HepG2 (cell line): ENCODE data around the gene PIEZO1. TPM values are rescaled to one million over a fixed set of nuclear protein-coding genes. Genes with fewer than 3 reads are reported as not detected.
A peak's percentile ranks its signal among the peaks of the same experiment; 100 is the strongest.

Source experiments
- ASH2L ChIP-seq: fragments of 300-600, 200-600 bp; sonication (generic); IDR thresholded peaks from 2 replicates; pipeline ENCODE4 v1.7.0; 2017; ENCODE audit warnings: low read depth, mild to moderate bottlenecking, moderate library complexity, mixed read lengths, low read length; ENCODE audit not compliant: insufficient read length
- ATF2 ChIP-seq: sonication (generic); formaldehyde crosslinking; IDR thresholded peaks from 2 replicates; pipeline ENCODE4 v1.4.0; 2020; ENCODE audit warnings: missing genetic modification reagents
- BCL3 ChIP-seq: sonication (generic); formaldehyde crosslinking; IDR thresholded peaks from 2 replicates; pipeline ENCODE4 v1.5.1; 2020; ENCODE audit warnings: mild to moderate bottlenecking, missing genetic modification reagents, moderate library complexity
- ELF1 ChIP-seq: sonication (generic); formaldehyde crosslinking; IDR thresholded peaks from 2 replicates; pipeline ENCODE4 v1.4.0; 2020; ENCODE audit warnings: missing genetic modification reagents
- ETV5 ChIP-seq: IDR thresholded peaks from 2 replicates; pipeline ENCODE4 v1.6.1; 2018; ENCODE audit warnings: missing biosample characterization, missing genetic modification reagents, inconsistent platforms, borderline replicate concordance
- HES4 ChIP-seq: sonication (generic); formaldehyde crosslinking; IDR thresholded peaks from 2 replicates; pipeline ENCODE4 v1.9.0; 2021; ENCODE audit warnings: mild to moderate bottlenecking, missing genetic modification reagents, borderline replicate concordance
- KDM2A ChIP-seq: sonication (generic); formaldehyde crosslinking; IDR thresholded peaks from 2 replicates; pipeline ENCODE4 v1.4.0; 2020; ENCODE audit warnings: low read depth, missing genetic modification reagents, borderline replicate concordance
- KDM3A ChIP-seq: IDR thresholded peaks from 2 replicates; pipeline ENCODE4 v1.6.1; 2018; ENCODE audit warnings: low read depth, missing compliant biosample characterization
- KLF6 ChIP-seq: IDR thresholded peaks from 2 replicates; pipeline ENCODE4 v1.8.0; 2016; ENCODE audit warnings: missing biosample characterization, missing genetic modification reagents
- MED8 ChIP-seq: sonication (generic); formaldehyde crosslinking; IDR thresholded peaks from 2 replicates; pipeline ENCODE4 v1.8.1; 2023; ENCODE audit warnings: mild to moderate bottlenecking, missing genetic modification reagents; ENCODE audit not compliant: insufficient replicate concordance
- NCOA5 ChIP-seq: sonication (generic); formaldehyde crosslinking; IDR thresholded peaks from 2 replicates; pipeline ENCODE4 v1.4.0; 2020; ENCODE audit warnings: missing genetic modification reagents
- NRL ChIP-seq: sonication (generic); formaldehyde crosslinking; IDR thresholded peaks from 2 replicates; pipeline ENCODE4 v1.5.0; 2020; ENCODE audit warnings: missing genetic modification reagents, mild to moderate bottlenecking, moderate library complexity, borderline replicate concordance
- PPARG ChIP-seq: conservative IDR thresholded peaks from 2 replicates; pipeline ENCODE4 v1.6.1; 2016; ENCODE audit warnings: missing biosample characterization, missing genetic modification reagents
- REPIN1 ChIP-seq: sonication (generic); formaldehyde crosslinking; IDR thresholded peaks from 2 replicates; pipeline ENCODE4 v1.8.0; 2022; ENCODE audit warnings: missing genetic modification reagents, low read depth, mild to moderate bottlenecking, borderline replicate concordance
- SAFB2 ChIP-seq: sonication (generic); formaldehyde crosslinking; IDR thresholded peaks from 2 replicates; pipeline ENCODE4 v1.5.1; 2020; ENCODE audit warnings: missing genetic modification reagents, low read depth, mild to moderate bottlenecking, borderline replicate concordance
- SMC3 ChIP-seq: IDR thresholded peaks from 2 replicates; pipeline ENCODE4 v1.6.1; 2011; ENCODE audit warnings: low read length, improper control_type of control experiment
- SPEN ChIP-seq: sonication (generic); formaldehyde crosslinking; IDR thresholded peaks from 2 replicates; pipeline ENCODE4 v1.5.1; 2020; ENCODE audit warnings: low read depth, mild to moderate bottlenecking, missing genetic modification reagents
- XBP1 ChIP-seq: sonication (generic); formaldehyde crosslinking; IDR thresholded peaks from 2 replicates; pipeline ENCODE4 v1.5.0; 2020; ENCODE audit warnings: missing genetic modification reagents
- YY1 ChIP-seq: IDR thresholded peaks from 2 replicates; pipeline ENCODE4 v1.6.1; 2011; ENCODE audit warnings: low read length, low read depth, moderate library complexity, mild to moderate bottlenecking; ENCODE audit not compliant: insufficient read depth, insufficient replicate concordance
- ZFP82 ChIP-seq: sonication (generic); formaldehyde crosslinking; IDR thresholded peaks from 2 replicates; pipeline ENCODE4 v1.5.1; 2020; ENCODE audit warnings: mild to moderate bottlenecking, missing genetic modification reagents, borderline replicate concordance
- ZNF550 ChIP-seq: sonication (generic); formaldehyde crosslinking; IDR thresholded peaks from 2 replicates; pipeline ENCODE4 v1.4.0; 2020; ENCODE audit warnings: mild to moderate bottlenecking, missing genetic modification reagents, borderline replicate concordance
- ZNF678 ChIP-seq: sonication (generic); formaldehyde crosslinking; IDR thresholded peaks from 2 replicates; pipeline ENCODE4 v1.4.0; 2020; ENCODE audit warnings: mild to moderate bottlenecking, missing genetic modification reagents
- ZNF772 ChIP-seq: sonication (generic); formaldehyde crosslinking; IDR thresholded peaks from 2 replicates; pipeline ENCODE4 v1.5.0; 2020; ENCODE audit warnings: mild to moderate bottlenecking, missing genetic modification reagents
- polyA plus RNA-seq, 8 experiments: library from polyadenylated mRNA; depleted of rRNA in 3 of 8; stranded (reverse) in 7 of 8; unstranded in 1 of 8; fragments of >200 nt; fragmentation: Illumina TruSeq in 4 of 8; extraction: Trizol in 4 of 8; gene quantifications; 2 replicates each; pipeline versions ENCODE4 v1.2.1 to v1.2.3, GENCODE V29; 2011 to 2016; ENCODE audit warnings: low read depth in 4 of 8, missing spikeins in 1 of 8, mixed read lengths in 1 of 8; ENCODE audit not compliant: insufficient read depth in 1 of 8
- total RNA-seq, 5 experiments: library from RNA; depleted of rRNA; stranded (reverse); fragments of >200 nt; fragmentation: Illumina TruSeq; extraction: Trizol; gene quantifications; 2 replicates each; pipeline ENCODE4 v1.2.3, GENCODE V29; 2016; ENCODE audit warnings: low read depth in 1 of 5
- TF ChIP-seq, protein P1 (sequence below): sonication (generic); formaldehyde crosslinking; IDR thresholded peaks from 2 replicates; pipeline ENCODE4 v1.5.0; 2020; ENCODE audit warnings: mild to moderate bottlenecking, missing genetic modification reagents, moderate library complexity

The PIEZO1 gene
- total and polyA plus RNA-seq, 2 of the 13 experiments (the other 11 are each of a cell fraction or from before 2014, with no cell fraction given): 67.9 to 85.0 TPM

DNA sequence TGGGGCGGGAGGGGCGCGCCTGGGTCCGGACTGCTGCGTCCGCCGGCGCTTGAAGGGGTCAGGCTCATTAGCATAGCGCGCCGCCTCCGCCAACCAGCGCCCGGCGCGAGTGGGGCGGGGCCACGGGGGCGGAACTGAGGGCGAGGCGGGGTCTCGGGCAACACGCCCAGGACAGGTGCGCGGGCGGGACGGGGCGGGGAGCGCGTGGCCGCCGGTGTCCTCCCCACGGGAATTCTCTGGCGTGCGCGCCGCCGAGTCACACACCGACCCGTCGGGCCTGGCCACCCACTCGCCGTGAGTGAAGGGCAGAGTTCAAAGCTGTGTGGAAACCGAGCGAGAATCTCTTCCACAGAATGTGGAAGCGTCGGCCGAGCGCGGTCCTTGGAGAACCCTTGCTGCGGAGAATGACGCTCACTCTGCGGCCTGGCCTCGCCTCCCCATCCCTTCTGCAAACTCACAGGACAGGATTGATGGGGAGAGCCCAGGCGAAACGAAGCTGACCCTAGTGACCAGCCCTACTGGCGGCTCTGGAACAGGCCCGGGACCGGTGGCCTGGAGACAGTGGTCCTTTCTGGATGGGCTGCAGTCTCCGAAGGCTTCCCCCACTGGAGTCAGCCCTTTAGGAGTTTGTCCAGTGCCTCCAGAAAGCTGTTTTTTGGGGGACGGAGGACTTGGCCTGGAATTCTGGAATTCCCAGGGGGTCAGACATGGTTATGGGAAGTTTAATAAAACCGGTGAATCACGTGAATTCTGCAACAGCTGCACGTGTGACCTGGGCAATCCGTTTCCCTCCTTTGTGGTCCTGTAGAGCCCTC, 98.4 kb downstream of the PIEZO1 start, which contains the start of gene SNAI3 (continued):
- TF ChIP-seq BCL3 (CRISPR knock-in tag) (peak; percentile 34; the same call in 1 of the 2 replicates), KLF6 (CRISPR knock-in tag) (no peak; the same call in 1 of the 2 replicates), ZFP82 (0 out of 2 replicates have a peak, but pooled peaks have one; percentile 25), REPIN1 (CRISPR knock-in tag) (no peak), ETV5 (CRISPR knock-in tag) (no peak), ZNF772 (CRISPR knock-in tag) (no peak; the same call in 1 of the 2 replicates), NRL (CRISPR knock-in tag) (peak; percentile 57; the same call in 1 of the 2 replicates), SPEN (CRISPR knock-in tag) (no peak), ATF2 (CRISPR knock-in tag) (peak; percentile 49; the same call in 1 of the 2 replicates), ASH2L (no peak), YY1 (no peak), SMC3 (no peak), XBP1 (CRISPR knock-in tag) (no peak), SAFB2 (CRISPR knock-in tag) (peak; percentile 76), HES4 (CRISPR knock-in tag) (peak; percentile 58; the same call in 1 of the 2 replicates), MED8 (CRISPR knock-in tag) (no peak), ZNF550 (CRISPR knock-in tag) (no peak), PPARG (no peak), NCOA5 (CRISPR knock-in tag) (no peak), KDM2A (CRISPR knock-in tag) (peak; percentile 57; the same call in 1 of the 2 replicates), ZNF678 (peak; percentile 86), ELF1 (CRISPR knock-in tag) (no peak; the same call in 1 of the 2 replicates), KDM3A (CRISPR knock-in tag) (0 out of 2 replicates have a peak, but pooled peaks have one; percentile 46)
- TF ChIP-seq, protein P1, sequence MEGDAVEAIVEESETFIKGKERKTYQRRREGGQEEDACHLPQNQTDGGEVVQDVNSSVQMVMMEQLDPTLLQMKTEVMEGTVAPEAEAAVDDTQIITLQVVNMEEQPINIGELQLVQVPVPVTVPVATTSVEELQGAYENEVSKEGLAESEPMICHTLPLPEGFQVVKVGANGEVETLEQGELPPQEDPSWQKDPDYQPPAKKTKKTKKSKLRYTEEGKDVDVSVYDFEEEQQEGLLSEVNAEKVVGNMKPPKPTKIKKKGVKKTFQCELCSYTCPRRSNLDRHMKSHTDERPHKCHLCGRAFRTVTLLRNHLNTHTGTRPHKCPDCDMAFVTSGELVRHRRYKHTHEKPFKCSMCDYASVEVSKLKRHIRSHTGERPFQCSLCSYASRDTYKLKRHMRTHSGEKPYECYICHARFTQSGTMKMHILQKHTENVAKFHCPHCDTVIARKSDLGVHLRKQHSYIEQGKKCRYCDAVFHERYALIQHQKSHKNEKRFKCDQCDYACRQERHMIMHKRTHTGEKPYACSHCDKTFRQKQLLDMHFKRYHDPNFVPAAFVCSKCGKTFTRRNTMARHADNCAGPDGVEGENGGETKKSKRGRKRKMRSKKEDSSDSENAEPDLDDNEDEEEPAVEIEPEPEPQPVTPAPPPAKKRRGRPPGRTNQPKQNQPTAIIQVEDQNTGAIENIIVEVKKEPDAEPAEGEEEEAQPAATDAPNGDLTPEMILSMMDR (CRISPR knock-in tag): no peak; the same call in 1 of the 2 replicates
